Subcutaneous adipose tissue (tissue), 4 donors: ENCODE data around the gene KHSRP. TPM values are rescaled to one million over a fixed set of nuclear protein-coding genes. Genes with fewer than 3 reads are reported as not detected.

Experiments
- total RNA-seq, 4 donors: library from RNA; depleted of rRNA; stranded (reverse); fragments of >200 nt; gene quantifications; one replicate each; pipeline ENCODE4 v1.1.0, GENCODE V29; 2016
- TF ChIP-seq, protein P1 (sequence below): fragments of 450-650 bp; IDR thresholded peaks from one replicate; pipeline ENCODE4 v1.5.1; 2016; ENCODE audit warnings: low read depth, mild to moderate bottlenecking, control low read depth, antibody characterized with exemption, moderate library complexity

KHSRP gene, protein sequence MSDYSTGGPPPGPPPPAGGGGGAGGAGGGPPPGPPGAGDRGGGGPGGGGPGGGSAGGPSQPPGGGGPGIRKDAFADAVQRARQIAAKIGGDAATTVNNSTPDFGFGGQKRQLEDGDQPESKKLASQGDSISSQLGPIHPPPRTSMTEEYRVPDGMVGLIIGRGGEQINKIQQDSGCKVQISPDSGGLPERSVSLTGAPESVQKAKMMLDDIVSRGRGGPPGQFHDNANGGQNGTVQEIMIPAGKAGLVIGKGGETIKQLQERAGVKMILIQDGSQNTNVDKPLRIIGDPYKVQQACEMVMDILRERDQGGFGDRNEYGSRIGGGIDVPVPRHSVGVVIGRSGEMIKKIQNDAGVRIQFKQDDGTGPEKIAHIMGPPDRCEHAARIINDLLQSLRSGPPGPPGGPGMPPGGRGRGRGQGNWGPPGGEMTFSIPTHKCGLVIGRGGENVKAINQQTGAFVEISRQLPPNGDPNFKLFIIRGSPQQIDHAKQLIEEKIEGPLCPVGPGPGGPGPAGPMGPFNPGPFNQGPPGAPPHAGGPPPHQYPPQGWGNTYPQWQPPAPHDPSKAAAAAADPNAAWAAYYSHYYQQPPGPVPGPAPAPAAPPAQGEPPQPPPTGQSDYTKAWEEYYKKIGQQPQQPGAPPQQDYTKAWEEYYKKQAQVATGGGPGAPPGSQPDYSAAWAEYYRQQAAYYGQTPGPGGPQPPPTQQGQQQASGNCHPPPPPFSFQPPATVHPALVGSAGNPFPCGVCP
- total RNA-seq, result 100 to 1,000 TPM in 1 of 4 donors, 10 to 100 TPM in 3; 44.7 to 114 (median 61.6) TPM

GRCh38 chr19:6424195-6424938, at the start of gene KHSRP:
TSS of gene KHSRP (minus strand) at chr19:6424811. CDS start at chr19:6424701, 110 bp downstream.
- TF ChIP-seq, protein P1, sequence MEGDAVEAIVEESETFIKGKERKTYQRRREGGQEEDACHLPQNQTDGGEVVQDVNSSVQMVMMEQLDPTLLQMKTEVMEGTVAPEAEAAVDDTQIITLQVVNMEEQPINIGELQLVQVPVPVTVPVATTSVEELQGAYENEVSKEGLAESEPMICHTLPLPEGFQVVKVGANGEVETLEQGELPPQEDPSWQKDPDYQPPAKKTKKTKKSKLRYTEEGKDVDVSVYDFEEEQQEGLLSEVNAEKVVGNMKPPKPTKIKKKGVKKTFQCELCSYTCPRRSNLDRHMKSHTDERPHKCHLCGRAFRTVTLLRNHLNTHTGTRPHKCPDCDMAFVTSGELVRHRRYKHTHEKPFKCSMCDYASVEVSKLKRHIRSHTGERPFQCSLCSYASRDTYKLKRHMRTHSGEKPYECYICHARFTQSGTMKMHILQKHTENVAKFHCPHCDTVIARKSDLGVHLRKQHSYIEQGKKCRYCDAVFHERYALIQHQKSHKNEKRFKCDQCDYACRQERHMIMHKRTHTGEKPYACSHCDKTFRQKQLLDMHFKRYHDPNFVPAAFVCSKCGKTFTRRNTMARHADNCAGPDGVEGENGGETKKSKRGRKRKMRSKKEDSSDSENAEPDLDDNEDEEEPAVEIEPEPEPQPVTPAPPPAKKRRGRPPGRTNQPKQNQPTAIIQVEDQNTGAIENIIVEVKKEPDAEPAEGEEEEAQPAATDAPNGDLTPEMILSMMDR, result no peak

- TF ChIP-seq, protein P1, result no peak
Observed at GRCh38 chr19:6473647-6474046, 49.0 kb upstream of the KHSRP start.

DNA sequence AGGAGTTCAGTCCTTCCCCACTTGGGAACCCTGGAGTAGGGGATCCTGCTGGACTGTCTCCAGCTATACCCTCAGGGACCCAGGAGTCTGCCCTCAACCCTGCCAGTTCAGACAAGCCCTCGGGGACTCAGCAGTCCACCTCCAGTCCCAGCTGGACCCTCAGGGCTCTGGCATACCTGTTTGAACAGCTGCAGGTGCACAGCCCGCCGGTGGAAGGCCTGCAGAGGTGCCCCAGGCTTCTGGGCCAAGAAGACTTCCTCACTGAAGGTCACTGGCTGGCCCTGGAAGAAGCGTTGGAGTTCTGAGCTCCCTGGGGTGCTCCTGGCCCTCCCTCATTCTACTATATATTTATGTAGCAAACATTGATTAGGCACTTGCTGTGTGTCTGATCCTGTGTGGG, 48.1 kb upstream of the KHSRP start:
- TF ChIP-seq, protein P1, result no peak

DNA sequence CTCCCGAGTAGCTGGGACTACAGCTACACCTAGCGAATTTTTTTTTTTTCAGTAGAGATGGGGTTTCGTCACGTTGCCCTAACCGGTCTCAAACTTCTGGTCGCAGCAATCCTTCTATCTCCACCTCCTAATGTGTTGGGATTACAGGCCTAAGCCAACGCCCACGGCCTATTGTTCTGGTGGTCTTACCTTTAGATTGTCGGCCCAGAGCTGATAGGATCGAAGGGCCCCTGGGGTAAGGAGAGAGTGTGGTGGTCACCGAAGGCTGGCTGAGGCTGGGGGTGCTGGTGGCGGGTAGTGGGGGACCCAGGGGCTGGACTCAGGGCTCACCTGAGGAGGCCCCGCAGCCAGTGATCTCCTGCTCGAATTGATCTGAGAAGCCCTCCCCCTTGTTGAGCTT, 46.5 kb upstream of the KHSRP start:
- TF ChIP-seq, protein P1, result no peak

DNA sequence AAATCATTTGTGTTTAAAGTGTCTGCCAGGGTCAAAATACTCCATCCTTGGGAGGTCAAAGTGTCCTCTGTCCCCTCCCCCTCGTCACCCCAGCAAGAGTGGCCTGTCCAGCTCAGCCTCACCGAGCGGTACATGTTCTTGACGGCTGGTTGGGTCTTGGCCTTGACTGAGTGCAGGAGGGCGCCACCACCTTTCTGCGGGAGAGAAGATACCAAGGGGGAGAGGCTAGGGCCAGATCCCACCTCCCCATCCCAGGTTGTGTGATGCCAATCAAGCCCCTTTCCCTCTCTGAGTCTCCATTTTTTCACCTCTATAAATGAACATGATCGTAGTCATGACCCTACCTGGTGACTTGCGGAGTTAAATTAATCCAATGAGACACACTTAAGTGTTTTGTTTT, 45.6 kb upstream of the KHSRP start:
- TF ChIP-seq, protein P1, result no peak

- TF ChIP-seq, protein P1, result no peak
Observed at GRCh38 chr19:6467384-6467783, 42.8 kb upstream of the KHSRP start.
